Activated CD4-positive, alpha-beta memory T cell treated with anti-CD3 and anti-CD28 coated beads for 36 hours (primary cell): Measurements from ENCODE around the gene SLC26A2. TPM values are rescaled to one million over a fixed set of nuclear protein-coding genes. Genes with fewer than 3 reads are reported as not detected.
A peak's percentile ranks its signal among the peaks of the same experiment; 100 is the strongest.

Experiments
- CTCF ChIA-PET: fragments of 350-600 bp; sonication (Branson Sonifier 250); formaldehyde crosslinking; loops from one replicate; lab custom pipeline; 2021; ENCODE audit warnings: antibody characterized with exemption, inconsistent platforms; lab: Charles Lee
- POLR2A ChIA-PET: fragments of 350-600 bp; sonication (Branson Sonifier 250); formaldehyde crosslinking; loops from one replicate; lab custom pipeline; 2021; ENCODE audit warnings: antibody characterized with exemption; lab: Charles Lee
- DNase-seq: peaks from one replicate; pipeline ENCODE4 v3.0.0-alpha.2; 2020
- H3K27ac Mint-ChIP-seq: one replicate; pipeline ENCODE4 v1.8.0; 2021; ENCODE audit warnings: mixed read lengths
- H3K27me3 Mint-ChIP-seq: one replicate; pipeline ENCODE4 v1.8.0; 2021; ENCODE audit warnings: mixed read lengths
- H3K36me3 Mint-ChIP-seq: one replicate; pipeline ENCODE4 v1.8.0; 2021; ENCODE audit warnings: mixed read lengths
- H3K4me1 Mint-ChIP-seq: one replicate; pipeline ENCODE4 v1.8.0; 2021; ENCODE audit warnings: low read depth, mixed read lengths
- H3K4me3 Mint-ChIP-seq: one replicate; pipeline ENCODE4 v1.8.0; 2021; ENCODE audit warnings: mild to moderate bottlenecking, mixed read lengths
- H3K9me3 Mint-ChIP-seq: one replicate; pipeline ENCODE4 v1.8.0; 2021; ENCODE audit warnings: mixed read lengths
- intact Hi-C: fragments of 100-400 bp; cut with micrococcal nuclease; formaldehyde crosslinking; loops from one replicate; pipeline ENCODE4 v1.15.1; 2023
- total RNA-seq, 2 experiments: library from RNA; stranded (reverse); gene quantifications; one replicate each; pipeline ENCODE4 v1.2.3, GENCODE V29; 2021

SLC26A2 gene
- total RNA-seq: 1 to 10 TPM; 5.9 to 6.2 TPM

- Mint-ChIP-seq H3K9me3 (no peaks in the 10 kb centered on the region), H3K27ac (peak within 1 kb of the TSS; percentile 97), H3K27me3 (no peaks in the 10 kb centered on the region), H3K36me3 (no peaks in the 10 kb centered on the region), H3K4me3 (peak within 1 kb of the TSS; percentile 91), H3K4me1 (peaks cover 25% of the 10 kb centered on the region)
- ChIA-PET CTCF (interaction anchor here (0.7 to 7.1 kb wide), 13 partner anchors 10 to 332 kb away, joined by 3 to 172 read pairs (median 9); partner anchors contain the start of genes HMGXB3 and TIGD6), POLR2A (interaction anchor here (0.5 to 2.8 kb wide), 8 partner anchors 40 to 409 kb away, joined by 3 to 21 read pairs (median 4); partner anchors contain the start of genes CSNK1A1, HMGXB3 and TIGD6)
- intact Hi-C loops: loop anchor here (1.0 to 5.0 kb wide), 3 partner anchors 30 to 323 kb away; partner anchors contain the start of genes HMGXB3 and TIGD6
- peak; percentile 97 for DNase-seq
These were observed at the start of gene SLC26A2 for GRCh38 chr5:149960272-149961185. Gene SLC26A2, plus strand, starts transcription at chr5:149960758. Its CDS starts 16,895 bp downstream, at chr5:149977653.

- ChIA-PET POLR2A (no interaction called here), CTCF (no interaction called here)
- no peak for DNase-seq
- H3K4me1 Mint-ChIP-seq: peaks cover 5% of the 10 kb centered on the region
- no peaks in the 10 kb centered on the region for H3K36me3 Mint-ChIP-seq
- H3K9me3 Mint-ChIP-seq: no peaks in the 10 kb centered on the region
- H3K27ac Mint-ChIP-seq: no peak overlapping the region
- H3K4me3 Mint-ChIP-seq: no peak overlapping the region
- H3K27me3 Mint-ChIP-seq: peaks cover 13% of the 10 kb centered on the region
- intact Hi-C loops: no loop called here
These were observed 49.5 kb upstream of the SLC26A2 start for GRCh38 chr5:149911031-149911430.

GRCh38 chr5:149912226-149912871, 48.2 kb upstream of the SLC26A2 start:
- ChIA-PET POLR2A (no interaction called here), CTCF (interaction anchor here (0.6 kb wide), 1 partner anchor 60 kb away, joined by 3 read pairs; no protein-coding TSS in a partner anchor)
- intact Hi-C loops: no loop called here
- DNase-seq: no peak
- H3K27ac Mint-ChIP-seq: no peak overlapping the region
- no peaks in the 10 kb centered on the region for H3K36me3 Mint-ChIP-seq
- H3K9me3 Mint-ChIP-seq: no peaks in the 10 kb centered on the region
- H3K4me1 Mint-ChIP-seq: peaks cover 5% of the 10 kb centered on the region
- peaks cover 13% of the 10 kb centered on the region for H3K27me3 Mint-ChIP-seq
- no peak overlapping the region for H3K4me3 Mint-ChIP-seq

GRCh38 chr5:149913436-149914419, 46.8 kb upstream of the SLC26A2 start:
- POLR2A ChIA-PET: no interaction called here
- H3K9me3 Mint-ChIP-seq: no peaks in the 10 kb centered on the region
- H3K36me3 Mint-ChIP-seq: no peaks in the 10 kb centered on the region
- no peak overlapping the region for H3K27ac Mint-ChIP-seq
- no peak for DNase-seq
- CTCF ChIA-PET: interaction anchor here (0.6 kb wide), 1 partner anchor 61 kb away, joined by 3 read pairs; no protein-coding TSS in a partner anchor
- intact Hi-C loops: no loop called here
- H3K27me3 Mint-ChIP-seq: peaks cover 15% of the 10 kb centered on the region
- peaks cover 5% of the 10 kb centered on the region for H3K4me1 Mint-ChIP-seq
- H3K4me3 Mint-ChIP-seq: no peak overlapping the region

GRCh38 chr5:149915392-149916260, 44.9 kb upstream of the SLC26A2 start:
- Mint-ChIP-seq H3K9me3 (no peaks in the 10 kb centered on the region), H3K27me3 (peaks cover 16% of the 10 kb centered on the region), H3K27ac (no peak overlapping the region), H3K36me3 (no peaks in the 10 kb centered on the region), H3K4me1 (peaks cover 5% of the 10 kb centered on the region), H3K4me3 (no peak overlapping the region)
- DNase-seq: no peak
- intact Hi-C loops: no loop called here
- CTCF ChIA-PET: no interaction called here
- POLR2A ChIA-PET: no interaction called here

GRCh38 chr5:149916334-149917072, 44.1 kb upstream of the SLC26A2 start:
- H3K36me3 Mint-ChIP-seq: no peaks in the 10 kb centered on the region
- peaks cover 5% of the 10 kb centered on the region for H3K4me1 Mint-ChIP-seq
- H3K9me3 Mint-ChIP-seq: no peaks in the 10 kb centered on the region
- intact Hi-C loops: no loop called here
- ChIA-PET POLR2A (no interaction called here), CTCF (no interaction called here)
- peaks cover 12% of the 10 kb centered on the region for H3K27me3 Mint-ChIP-seq
- no peak overlapping the region for H3K4me3 Mint-ChIP-seq
- no peak overlapping the region for H3K27ac Mint-ChIP-seq
- no peak for DNase-seq

- intact Hi-C loops: no loop called here
- no peak overlapping the region for H3K27ac Mint-ChIP-seq
These were observed 43.4 kb upstream of the SLC26A2 start for GRCh38 chr5:149917073-149917676.

GRCh38 chr5:149921597-149921996, 39.0 kb upstream of the SLC26A2 start:
- intact Hi-C loops: no loop called here
- ChIA-PET CTCF (no interaction called here), POLR2A (no interaction called here)
- no peaks in the 10 kb centered on the region for H3K9me3 Mint-ChIP-seq
- DNase-seq: no peak
- H3K27ac Mint-ChIP-seq: no peak overlapping the region
- H3K4me3 Mint-ChIP-seq: no peak overlapping the region
- H3K27me3 Mint-ChIP-seq: peaks cover 7% of the 10 kb centered on the region
- no peaks in the 10 kb centered on the region for H3K4me1 Mint-ChIP-seq
- no peaks in the 10 kb centered on the region for H3K36me3 Mint-ChIP-seq

More at GRCh38 chr5:149917073-149917676, 43.4 kb upstream of the SLC26A2 start:
- Mint-ChIP-seq H3K36me3 (no peaks in the 10 kb centered on the region), H3K4me1 (peaks cover 5% of the 10 kb centered on the region), H3K9me3 (no peaks in the 10 kb centered on the region), H3K4me3 (no peak overlapping the region), H3K27me3 (peaks cover 9% of the 10 kb centered on the region)
- CTCF ChIA-PET: interaction anchor here (1.1 kb wide), 2 partner anchors 45 to 64 kb away, joined by 3 read pairs; no protein-coding TSS in a partner anchor
- POLR2A ChIA-PET: no interaction called here
- DNase-seq: no peak

- H3K27ac Mint-ChIP-seq: no peak overlapping the region
- ChIA-PET POLR2A (no interaction called here), CTCF (no interaction called here)
- no peak for DNase-seq
- intact Hi-C loops: no loop called here
- no peak overlapping the region for H3K4me3 Mint-ChIP-seq
- H3K9me3 Mint-ChIP-seq: no peaks in the 10 kb centered on the region
- H3K4me1 Mint-ChIP-seq: no peaks in the 10 kb centered on the region
- H3K27me3 Mint-ChIP-seq: peaks cover 6% of the 10 kb centered on the region
- no peaks in the 10 kb centered on the region for H3K36me3 Mint-ChIP-seq
These were observed 37.6 kb upstream of the SLC26A2 start for GRCh38 chr5:149922950-149923349.

- H3K27ac Mint-ChIP-seq: no peak overlapping the region
- peaks cover 6% of the 10 kb centered on the region for H3K27me3 Mint-ChIP-seq
- H3K4me1 Mint-ChIP-seq: no peaks in the 10 kb centered on the region
- POLR2A ChIA-PET: no interaction called here
- no peak for DNase-seq
- CTCF ChIA-PET: no interaction called here
- no peak overlapping the region for H3K4me3 Mint-ChIP-seq
- H3K9me3 Mint-ChIP-seq: no peaks in the 10 kb centered on the region
- intact Hi-C loops: no loop called here
- no peaks in the 10 kb centered on the region for H3K36me3 Mint-ChIP-seq
These were observed 36.1 kb upstream of the SLC26A2 start for GRCh38 chr5:149924486-149924885.
